Measurements from ENCODE around the gene ZGRF1.

- TF ChIP-seq EZH2 (IDR thresholded peaks at IDR 0.05; ENCODE audit: insufficient read depth, poor library complexity, severe bottlenecking) (no peak), EZH2phosphoT487 (IDR thresholded peaks at IDR 0.05; ENCODE audit: insufficient read depth, low read depth) (no peak)
Observed at GRCh38 chr4:112652216-112652615, 15.5 kb upstream of the ZGRF1 start.
